Left lung (tissue), 10 donors: ENCODE measurements around the gene CACNA1C. TPM values are rescaled to one million over a fixed set of nuclear protein-coding genes. Genes with fewer than 3 reads are reported as not detected.

Experiments used
- ATAC-seq: fragments of 200-7000 bp; cut with Tn5 transposase; one replicate; pipeline ENCODE4 v1.9.1; 2020; ENCODE audit warnings: moderate library complexity
- DNase-seq, 4 donors: peaks; one replicate each; pipeline ENCODE4 v3.0.0-alpha.2; 2013 to 2020
- H3K27ac ChIP-seq, 2 donors: fragments of 200-600 bp; sonication (generic) in 1 of 2; one replicate each; pipeline versions ENCODE4 v1.5.0 to v1.8.0; 2020 to 2021
- H3K27me3 ChIP-seq, 2 donors: fragments of 200-600 bp; sonication (generic) in 1 of 2; one replicate each; pipeline versions ENCODE4 v1.5.0 to v1.8.0; 2020 to 2021
- H3K36me3 ChIP-seq, 2 donors: fragments of 200-600 bp; sonication (generic) in 1 of 2; one replicate each; pipeline versions ENCODE4 v1.5.0 to v1.8.0; 2020 to 2021
- H3K4me1 ChIP-seq, 2 donors: fragments of 200-600 bp; one replicate each; pipeline ENCODE4 v1.8.0; 2021
- H3K4me3 ChIP-seq, 2 donors: fragments of 200-600 bp; sonication (generic) in 1 of 2; one replicate each; pipeline versions ENCODE4 v1.5.0 to v1.8.0; 2020 to 2021; ENCODE audit warnings: mild to moderate bottlenecking in 1 of 2
- H3K9me3 ChIP-seq, 2 donors: fragments of 200-600 bp; sonication (generic) in 1 of 2; one replicate each; pipeline versions ENCODE4 v1.5.0 to v1.8.0; 2020 to 2021
- intact Hi-C, 2 donors: fragments of 100-400 bp; cut with DNase I; formaldehyde crosslinking; loops; one replicate each; pipeline versions ENCODE4 v1.11.2 to v1.14.2; 2022
- polyA plus RNA-seq, 6 donors: library from polyadenylated mRNA; unstranded; fragments of 120-200 nt; gene quantifications; one replicate each; pipeline ENCODE4 v1.2.1, GENCODE V29; 2013; ENCODE audit not compliant: insufficient read length in 6 of 6
- total RNA-seq, 2 donors: library from RNA; stranded (reverse); fragmentation: NEBNext Ultra II Directional; extraction: Animal tissue kit (Norgen Biotek cat#: 25700); gene quantifications; one replicate each; pipeline ENCODE4 v1.2.1, GENCODE V29; 2021
- TF ChIP-seq, protein P1 (sequence below), 2 donors: fragments of 200-600 bp; sonication (generic) in 1 of 2; IDR thresholded peaks; one replicate each; pipeline versions ENCODE4 v1.5.0 to v1.8.0; 2021; ENCODE audit warnings: antibody characterized with exemption in 2 of 2
- donor health status: DM: no; HTN: yes; CAD: no.
- donor health status: DM: no; HTN: no; CAD: no.

CACNA1C gene
- total and polyA plus RNA-seq, 8 donors: 11.9 to 21.9 (median 14.2) TPM

DNA sequence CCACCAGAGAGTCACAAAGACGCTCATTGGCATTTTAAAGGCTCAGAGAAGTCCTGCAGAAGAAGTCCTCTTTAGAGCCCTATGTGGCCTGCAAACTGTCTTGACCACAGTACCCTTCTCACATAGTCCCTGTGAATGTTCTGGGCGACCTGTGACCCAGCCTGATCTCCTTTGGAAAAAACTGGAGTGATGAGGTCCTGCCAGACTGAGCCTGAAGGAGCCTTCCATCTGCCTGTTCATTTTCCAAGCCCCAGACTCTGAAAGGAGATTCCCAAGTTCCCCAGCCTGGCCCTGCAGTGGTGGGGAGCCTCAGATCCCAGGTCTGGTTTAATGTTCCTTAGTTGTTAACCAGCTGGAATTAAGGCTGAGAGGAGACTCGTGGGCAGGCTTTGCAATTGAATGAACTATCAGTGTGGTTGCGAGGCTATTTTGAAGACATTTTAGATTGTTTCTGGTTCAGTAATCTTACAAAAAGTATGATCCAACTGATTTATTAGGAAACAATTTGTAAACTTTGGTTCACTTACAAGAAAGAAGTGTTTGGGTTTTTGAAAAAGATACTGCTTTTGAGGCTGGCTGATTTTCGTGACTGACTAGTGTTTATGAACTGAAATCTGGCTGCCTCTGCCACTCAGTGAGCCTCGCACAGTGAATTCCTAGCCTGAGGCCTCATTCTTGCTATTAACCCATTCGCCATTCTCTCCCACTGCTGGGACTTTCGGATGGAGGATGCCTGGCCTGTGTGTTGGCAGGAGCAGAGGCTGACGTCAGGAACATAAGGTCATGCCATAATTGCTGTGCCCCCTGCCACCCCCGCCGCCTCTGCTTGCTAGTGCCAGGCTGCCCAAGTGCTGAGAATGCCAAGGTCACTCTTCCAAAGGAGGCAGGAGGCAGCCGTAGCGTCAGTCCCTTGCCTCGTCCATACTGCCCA, 249.0 kb downstream of the CACNA1C start:
- intact Hi-C loops: no loop called here
- H3K27ac ChIP-seq: peak overlapping the region in 1 of 2 donors; percentile 4

DNA sequence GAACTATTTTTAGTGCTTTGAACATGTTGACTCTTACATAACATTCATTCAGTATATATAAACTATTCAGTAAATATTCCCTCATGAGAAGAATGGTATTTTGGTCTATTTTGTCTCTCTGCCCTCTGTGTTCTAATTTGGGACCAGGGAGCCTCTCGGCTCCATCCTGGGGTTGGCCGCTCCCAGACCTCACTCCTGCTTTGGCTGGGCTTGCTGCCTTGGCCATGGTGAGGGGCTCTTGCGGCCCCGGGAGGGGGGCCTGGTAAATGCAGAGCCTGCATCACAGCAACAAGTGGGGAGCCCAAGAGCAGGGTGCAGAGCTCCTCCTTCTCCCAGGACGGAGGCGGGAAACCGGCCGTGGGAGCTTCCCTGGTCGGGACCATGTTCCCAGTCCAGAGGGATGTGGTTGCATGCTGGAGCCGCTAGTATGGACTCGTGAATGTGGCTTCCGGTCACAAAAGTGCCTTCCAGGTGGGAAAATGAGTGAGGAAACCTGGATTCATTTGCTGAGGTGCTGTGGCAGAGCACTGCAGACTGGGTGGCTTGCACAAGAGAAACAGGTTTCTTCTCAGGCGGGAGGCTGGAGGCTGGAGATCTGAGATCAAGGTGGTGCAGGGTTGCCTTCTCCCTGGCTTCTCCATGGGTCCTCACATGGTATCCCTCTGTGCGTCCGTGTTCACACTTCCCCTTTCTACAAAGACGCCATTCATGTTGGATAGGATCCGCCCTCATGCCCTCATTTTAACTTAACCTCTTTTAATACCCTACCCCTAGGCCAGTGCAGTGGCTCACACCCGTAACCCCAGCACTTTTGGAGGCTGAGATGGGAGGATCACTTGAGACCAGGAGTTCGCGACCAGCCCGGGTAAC, 250.2 kb downstream of the CACNA1C start:
- no peaks in the 10 kb centered on the region for H3K27me3 ChIP-seq
- no peaks in the 10 kb centered on the region for H3K9me3 ChIP-seq
- TF ChIP-seq, protein P1, sequence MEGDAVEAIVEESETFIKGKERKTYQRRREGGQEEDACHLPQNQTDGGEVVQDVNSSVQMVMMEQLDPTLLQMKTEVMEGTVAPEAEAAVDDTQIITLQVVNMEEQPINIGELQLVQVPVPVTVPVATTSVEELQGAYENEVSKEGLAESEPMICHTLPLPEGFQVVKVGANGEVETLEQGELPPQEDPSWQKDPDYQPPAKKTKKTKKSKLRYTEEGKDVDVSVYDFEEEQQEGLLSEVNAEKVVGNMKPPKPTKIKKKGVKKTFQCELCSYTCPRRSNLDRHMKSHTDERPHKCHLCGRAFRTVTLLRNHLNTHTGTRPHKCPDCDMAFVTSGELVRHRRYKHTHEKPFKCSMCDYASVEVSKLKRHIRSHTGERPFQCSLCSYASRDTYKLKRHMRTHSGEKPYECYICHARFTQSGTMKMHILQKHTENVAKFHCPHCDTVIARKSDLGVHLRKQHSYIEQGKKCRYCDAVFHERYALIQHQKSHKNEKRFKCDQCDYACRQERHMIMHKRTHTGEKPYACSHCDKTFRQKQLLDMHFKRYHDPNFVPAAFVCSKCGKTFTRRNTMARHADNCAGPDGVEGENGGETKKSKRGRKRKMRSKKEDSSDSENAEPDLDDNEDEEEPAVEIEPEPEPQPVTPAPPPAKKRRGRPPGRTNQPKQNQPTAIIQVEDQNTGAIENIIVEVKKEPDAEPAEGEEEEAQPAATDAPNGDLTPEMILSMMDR (IDR thresholded peaks at IDR 0.05): no peak
- intact Hi-C loops: no loop called here
- no peak overlapping the region for H3K4me3 ChIP-seq
- DNase-seq (no peak), ATAC-seq (no peak)
- no peak overlapping the region for H3K27ac ChIP-seq
- H3K4me1 ChIP-seq: peaks cover 0 to 16% of the 10 kb centered on the region in 2 donors
- H3K36me3 ChIP-seq: no peaks in the 10 kb centered on the region

More for the DNA sequence above, 249.0 kb downstream of the CACNA1C start:
- ATAC-seq (peak; percentile 21), DNase-seq (no peak)
- TF ChIP-seq, protein P1 (IDR thresholded peaks at IDR 0.05): no peak
- no peaks in the 10 kb centered on the region for H3K36me3 ChIP-seq
- H3K27me3 ChIP-seq: no peaks in the 10 kb centered on the region
- H3K4me1 ChIP-seq: peaks cover 0 to 16% of the 10 kb centered on the region in 2 donors
- H3K4me3 ChIP-seq: no peak overlapping the region
- H3K9me3 ChIP-seq: no peaks in the 10 kb centered on the region

DNA sequence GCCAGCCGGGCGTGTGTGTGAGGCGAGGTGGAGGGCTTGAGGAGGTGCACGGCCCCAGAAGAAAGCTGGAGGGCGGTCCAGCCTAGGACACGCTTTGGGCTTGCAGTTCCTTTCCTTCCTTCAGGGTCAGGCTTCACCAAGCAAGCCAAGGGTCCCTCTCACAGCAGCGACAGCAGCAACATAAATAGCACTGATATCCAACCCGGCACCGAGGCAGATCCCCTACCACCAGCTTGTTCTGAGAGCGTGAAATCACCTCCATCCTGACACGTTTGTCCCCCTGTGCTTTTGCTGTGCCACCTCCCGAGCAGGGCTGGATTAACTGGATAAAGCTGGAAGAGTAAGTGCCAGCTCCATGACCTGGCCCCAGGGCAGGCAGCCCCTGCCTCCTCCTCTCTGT, 251.4 kb downstream of the CACNA1C start:
- Histone ChIP-seq H3K36me3 (no peaks in the 10 kb centered on the region), H3K4me1 (peaks cover 0 to 16% of the 10 kb centered on the region in 2 donors), H3K9me3 (no peaks in the 10 kb centered on the region), H3K4me3 (no peak overlapping the region), H3K27me3 (no peaks in the 10 kb centered on the region), H3K27ac (no peak overlapping the region)
- DNase-seq (no peak), ATAC-seq (no peak)
- intact Hi-C loops: no loop called here
- TF ChIP-seq, protein P1 (IDR thresholded peaks at IDR 0.05): no peak

DNA sequence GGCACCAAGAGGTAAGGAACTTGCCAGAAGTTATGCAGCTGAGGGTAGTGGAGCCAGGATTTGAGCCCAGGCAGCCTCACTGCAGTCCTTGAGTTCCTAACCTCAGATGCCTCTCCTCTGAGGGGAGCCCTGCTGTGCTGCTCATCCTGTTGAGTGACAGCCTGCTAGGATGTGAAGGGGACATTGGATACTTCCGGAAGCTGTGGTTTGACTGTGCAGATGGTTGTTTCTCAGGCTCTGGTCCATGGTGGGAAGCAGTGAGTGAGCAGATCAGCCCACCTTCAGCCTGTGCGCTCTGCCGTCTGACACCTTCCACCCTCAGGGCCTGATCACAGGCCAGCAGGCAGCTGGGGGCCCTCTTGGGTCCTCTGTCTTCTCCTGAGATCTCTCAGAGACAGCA, 253.2 kb downstream of the CACNA1C start:
- no peak overlapping the region for H3K4me3 ChIP-seq
- H3K36me3 ChIP-seq: no peaks in the 10 kb centered on the region
- TF ChIP-seq, protein P1 (IDR thresholded peaks at IDR 0.05): no peak
- no peaks in the 10 kb centered on the region for H3K9me3 ChIP-seq
- no peak overlapping the region for H3K27ac ChIP-seq
- H3K4me1 ChIP-seq: peaks cover 0 to 23% of the 10 kb centered on the region in 2 donors
- DNase-seq (no peak), ATAC-seq (no peak)
- H3K27me3 ChIP-seq: no peaks in the 10 kb centered on the region
- intact Hi-C loops: no loop called here

DNA sequence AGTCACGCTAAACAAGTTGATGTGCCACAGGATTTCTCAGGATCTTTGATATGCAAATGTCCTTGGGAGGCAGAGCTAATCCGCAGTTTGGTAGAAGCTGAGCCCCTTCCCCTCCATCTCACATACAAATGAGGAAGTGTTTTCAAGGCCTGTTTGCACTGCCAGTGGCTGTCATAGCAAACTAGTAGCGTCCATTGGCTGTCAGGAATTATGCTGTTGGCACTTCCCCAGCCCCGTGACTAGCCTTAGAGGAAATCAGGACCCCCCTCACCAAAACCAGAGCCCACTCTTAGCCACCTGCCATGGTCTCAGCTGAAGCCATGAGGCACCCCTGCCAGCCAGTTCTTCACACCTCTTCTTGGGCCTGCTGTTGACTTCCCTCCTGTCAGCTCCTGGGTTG, 253.9 kb downstream of the CACNA1C start:
- Histone ChIP-seq H3K36me3 (no peaks in the 10 kb centered on the region), H3K9me3 (no peaks in the 10 kb centered on the region), H3K4me3 (no peak overlapping the region), H3K27me3 (no peaks in the 10 kb centered on the region), H3K4me1 (peaks cover 0 to 23% of the 10 kb centered on the region in 2 donors), H3K27ac (no peak overlapping the region)
- DNase-seq (no peak), ATAC-seq (no peak)
- intact Hi-C loops: no loop called here
- TF ChIP-seq, protein P1 (IDR thresholded peaks at IDR 0.05): no peak
